HG03135 (cell line): ENCODE data around the gene ATP6V0E2.
"Not testable (repeated sequence)": the region's sequence is repeated elsewhere in the genome, so short reads cannot be mapped to it uniquely, and the experiment has no call there.

Experiments
- ATAC-seq: cut with Tn5 transposase; IDR thresholded peaks from one replicate; pipeline ENCODE4 v1.9.1; 2021; ENCODE audit warnings: mild to moderate bottlenecking, moderate library complexity; ENCODE audit not compliant: unreplicated experiment

ATP6V0E2 gene

GRCh38 chr7:149912126-149912525, 38.4 kb downstream of the ATP6V0E2 start:
- ATAC-seq = not testable (repeated sequence)

GRCh38 chr7:149926414-149926813, 52.6 kb downstream of the ATP6V0E2 start:
- not testable (repeated sequence) for ATAC-seq
